GM18508 (cell line): ENCODE data around the gene PLEKHO2.

Experiments used
- ATAC-seq: cut with Tn5 transposase; IDR thresholded peaks from one replicate; pipeline ENCODE4 v1.9.1; 2021; ENCODE audit warnings: moderate number of reproducible peaks; ENCODE audit not compliant: insufficient read depth, unreplicated experiment

Gene PLEKHO2

DNA sequence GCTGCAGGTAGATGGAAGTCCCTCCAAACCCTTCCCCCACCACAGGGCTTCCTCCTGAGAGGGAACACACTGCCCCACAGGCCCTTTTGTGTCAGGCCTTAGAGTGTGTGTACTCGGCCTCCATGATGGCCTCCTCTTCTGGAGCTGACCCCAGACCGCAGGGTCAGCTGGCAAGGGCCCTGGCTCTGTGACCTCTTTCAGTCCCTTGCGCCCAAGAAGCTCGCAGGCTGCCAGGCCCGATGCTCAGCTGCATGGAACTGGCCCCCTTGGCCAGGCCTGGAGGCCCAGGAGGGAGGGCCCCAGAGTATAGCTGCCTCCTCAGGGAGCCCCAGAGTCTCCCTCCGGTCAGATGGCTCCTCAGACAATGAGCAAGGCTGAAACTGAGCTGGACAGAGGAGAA lies 46.6 kb downstream of the PLEKHO2 start:
- no peak for ATAC-seq

DNA sequence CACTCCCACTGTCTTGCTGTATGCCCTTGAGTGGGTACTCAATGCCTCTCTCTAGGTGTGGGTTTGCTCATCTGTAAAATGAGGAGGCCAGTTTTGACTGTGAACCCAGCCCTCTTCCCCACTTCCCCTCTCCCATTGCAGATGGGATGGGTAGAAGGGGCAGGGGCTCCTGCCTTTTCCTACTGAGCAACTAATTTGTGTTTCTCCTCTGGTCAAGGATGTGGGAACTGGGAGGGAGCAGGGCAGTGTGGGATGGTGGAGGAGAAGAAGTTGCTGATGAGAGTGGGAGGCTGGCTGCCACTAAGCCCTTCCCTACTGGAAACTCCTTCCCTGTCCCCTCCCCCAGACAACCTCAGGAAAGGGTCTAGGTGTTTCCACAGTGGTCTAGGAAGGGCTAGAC lies 49.8 kb downstream of the PLEKHO2 start:
- no peak for ATAC-seq

DNA sequence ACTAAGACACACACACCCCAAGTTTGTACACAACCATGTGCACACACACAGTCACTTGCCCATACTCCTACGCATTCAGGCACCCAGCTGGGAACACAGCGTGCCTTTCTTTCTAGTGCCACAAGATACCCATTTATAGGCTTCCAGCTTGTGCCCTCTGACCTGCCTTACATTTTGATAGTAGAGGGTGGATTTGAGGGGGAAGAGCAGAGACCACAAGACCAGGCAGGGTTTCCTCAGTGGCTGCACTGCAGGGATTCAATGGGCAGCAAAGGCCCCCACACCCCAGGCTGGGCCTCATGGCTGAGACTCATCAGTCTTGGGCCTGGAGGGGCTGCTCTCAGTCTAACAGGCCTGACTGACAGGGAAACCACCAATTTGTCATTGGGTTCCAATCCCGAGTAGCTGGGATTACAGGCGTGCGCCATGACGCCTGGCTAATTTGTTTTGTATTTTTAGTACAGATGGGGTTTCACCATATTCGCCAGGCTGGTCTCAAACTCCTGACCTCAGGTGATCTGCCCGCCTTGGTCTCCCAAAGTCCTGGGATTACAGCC lies 51.2 kb downstream of the PLEKHO2 start:
- no peak for ATAC-seq

- peak; percentile 32 for ATAC-seq
Measured at GRCh38 chr15:64893481-64894394, 52.0 kb downstream of the PLEKHO2 start.

GRCh38 chr15:64894395-64895056 lies 52.8 kb downstream of the PLEKHO2 start:
- ATAC-seq = no peak

DNA sequence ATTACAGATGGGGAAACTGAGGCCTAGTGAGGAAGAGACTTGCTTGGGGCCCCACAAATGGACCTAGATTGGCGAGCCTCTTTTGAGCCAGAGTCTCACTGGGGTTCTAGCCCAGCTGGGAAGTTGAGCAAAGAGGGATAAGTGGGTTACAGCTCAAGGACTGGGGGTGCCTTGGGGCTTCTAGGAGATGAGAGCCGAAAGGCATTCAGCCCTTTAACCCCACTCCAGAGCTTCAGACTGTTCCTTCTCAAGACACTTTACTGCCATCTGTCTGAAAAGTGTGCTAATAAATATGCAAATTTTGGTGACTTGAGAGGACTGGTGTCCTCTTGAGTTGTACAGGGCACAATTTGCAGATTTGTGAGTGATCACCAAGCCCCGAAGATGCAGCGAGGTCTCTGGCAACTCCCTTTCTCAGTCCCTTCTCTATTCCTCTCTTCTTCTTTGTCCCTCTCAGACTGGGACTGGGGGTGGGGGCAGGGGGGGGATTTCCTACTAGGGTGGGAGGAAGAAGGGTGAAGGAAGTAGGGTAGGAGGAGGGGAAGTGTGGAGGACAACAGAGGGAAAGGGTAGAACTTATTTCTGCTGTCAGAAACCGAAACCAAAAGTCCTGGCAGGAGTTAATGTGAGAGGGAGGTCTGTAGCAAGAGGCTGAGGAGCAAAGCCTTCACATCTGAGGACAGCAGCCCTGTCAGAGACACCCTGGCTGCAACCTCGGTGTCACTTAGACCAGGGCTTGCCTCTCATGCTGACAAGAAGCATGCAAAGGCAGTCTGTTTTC lies 53.8 kb downstream of the PLEKHO2 start:
- ATAC-seq = no peak

DNA sequence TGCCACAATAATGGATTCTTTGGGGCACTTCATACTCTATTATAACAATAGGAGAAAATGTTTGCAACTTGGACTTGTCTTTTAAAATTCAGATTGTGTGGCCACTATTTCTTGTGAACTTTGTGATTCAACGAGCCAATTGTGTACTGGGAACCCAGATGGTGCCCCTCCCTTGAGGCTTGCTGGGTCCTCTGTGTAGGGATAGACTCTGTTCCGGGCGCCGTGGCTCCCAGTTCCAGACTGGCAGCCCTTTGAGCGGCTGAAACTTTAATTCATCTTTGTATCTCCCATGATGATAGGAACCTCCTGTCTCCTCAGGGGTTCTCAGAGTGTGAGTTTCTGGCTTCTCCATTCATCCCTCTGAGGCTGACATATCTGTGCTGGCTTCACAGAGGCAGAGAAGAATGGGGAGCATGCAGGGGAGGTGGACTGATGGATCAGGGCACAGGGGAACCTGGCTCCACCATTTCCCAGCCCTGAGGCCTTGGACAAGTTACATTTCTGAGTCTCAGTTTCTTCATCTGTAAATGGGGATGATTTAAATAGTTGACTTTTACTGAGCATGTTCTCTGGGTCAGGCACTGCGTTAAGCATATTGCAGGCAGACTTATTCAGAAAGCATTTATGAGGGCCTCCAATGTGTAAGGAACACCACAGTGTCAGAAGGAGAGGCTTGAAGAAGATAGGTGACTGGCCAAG lies 54.8 kb downstream of the PLEKHO2 start:
- ATAC-seq = no peak

DNA sequence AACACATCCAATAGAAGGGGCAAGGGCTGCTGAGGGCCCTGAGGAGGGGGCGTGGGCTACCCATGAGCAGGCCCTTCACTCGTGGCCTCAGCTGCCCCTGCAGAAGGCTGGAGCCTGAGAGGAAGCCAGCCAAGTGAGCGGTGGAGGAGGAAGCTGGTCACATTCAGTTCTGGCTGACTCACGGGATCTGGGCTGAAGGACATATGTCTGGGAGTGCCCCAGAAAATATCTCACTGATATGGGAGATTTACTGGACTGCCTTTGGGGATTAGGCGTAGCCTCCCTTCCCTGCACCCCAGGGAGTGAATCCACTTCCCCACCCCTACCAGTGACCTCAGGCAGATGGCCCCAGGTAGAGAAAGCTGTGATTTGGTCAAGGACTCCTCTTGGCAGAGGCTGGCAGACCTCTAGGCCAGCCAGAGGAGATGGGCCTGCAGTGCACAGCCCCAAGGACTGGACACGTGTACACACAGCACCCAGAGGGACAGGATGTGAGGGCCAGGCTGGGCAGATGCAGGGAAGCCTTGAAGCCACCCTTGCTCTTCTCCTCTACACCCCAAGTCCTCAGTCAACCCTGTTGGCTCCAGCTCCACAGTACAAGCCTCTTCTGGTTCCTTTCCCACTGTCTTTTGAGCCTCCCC lies 55.8 kb downstream of the PLEKHO2 start:
- ATAC-seq = no peak

GRCh38 chr15:64898406-64898805 lies 56.7 kb downstream of the PLEKHO2 start:
- no peak for ATAC-seq

DNA sequence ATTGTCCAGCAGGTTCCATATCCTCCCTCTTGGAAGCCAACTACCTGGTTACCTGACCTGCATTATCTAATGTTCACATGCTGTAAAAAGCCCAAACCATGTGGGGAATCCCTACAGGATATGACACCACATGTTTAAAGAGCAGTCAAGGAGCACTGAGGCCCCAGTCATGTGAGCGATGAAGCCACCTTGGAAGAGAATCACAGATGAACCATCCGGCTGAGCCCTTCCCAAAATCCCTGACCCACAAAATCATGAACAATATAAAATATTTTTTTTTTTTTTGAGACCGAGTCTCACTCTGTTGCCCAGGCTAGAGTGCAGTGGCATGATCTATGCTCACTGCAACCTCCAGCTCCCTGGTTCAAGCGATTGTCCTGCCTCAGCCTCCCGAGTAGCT lies 59.4 kb downstream of the PLEKHO2 start:
- no peak for ATAC-seq

GRCh38 chr15:64901914-64902313 lies 60.2 kb downstream of the PLEKHO2 start:
- no peak for ATAC-seq

DNA sequence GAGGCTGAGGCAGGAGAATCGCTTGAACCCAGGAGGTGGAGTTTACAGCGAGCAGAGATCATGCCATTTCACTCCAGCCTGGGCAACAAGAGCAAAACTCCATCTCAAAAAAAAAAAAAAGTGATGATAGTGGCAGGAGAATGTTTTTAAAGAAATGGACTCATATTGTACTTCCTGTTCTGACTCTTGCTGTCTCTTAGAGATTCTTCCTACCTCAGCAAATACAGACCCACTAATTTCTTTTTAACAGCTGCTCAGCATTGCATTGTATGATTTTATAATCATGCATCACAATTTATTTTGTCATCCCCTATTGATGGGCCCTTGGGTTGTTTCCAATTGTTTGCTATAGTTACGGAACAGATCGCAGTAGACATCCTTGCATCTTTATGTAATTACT lies 61.1 kb downstream of the PLEKHO2 start:
- no peak for ATAC-seq

DNA sequence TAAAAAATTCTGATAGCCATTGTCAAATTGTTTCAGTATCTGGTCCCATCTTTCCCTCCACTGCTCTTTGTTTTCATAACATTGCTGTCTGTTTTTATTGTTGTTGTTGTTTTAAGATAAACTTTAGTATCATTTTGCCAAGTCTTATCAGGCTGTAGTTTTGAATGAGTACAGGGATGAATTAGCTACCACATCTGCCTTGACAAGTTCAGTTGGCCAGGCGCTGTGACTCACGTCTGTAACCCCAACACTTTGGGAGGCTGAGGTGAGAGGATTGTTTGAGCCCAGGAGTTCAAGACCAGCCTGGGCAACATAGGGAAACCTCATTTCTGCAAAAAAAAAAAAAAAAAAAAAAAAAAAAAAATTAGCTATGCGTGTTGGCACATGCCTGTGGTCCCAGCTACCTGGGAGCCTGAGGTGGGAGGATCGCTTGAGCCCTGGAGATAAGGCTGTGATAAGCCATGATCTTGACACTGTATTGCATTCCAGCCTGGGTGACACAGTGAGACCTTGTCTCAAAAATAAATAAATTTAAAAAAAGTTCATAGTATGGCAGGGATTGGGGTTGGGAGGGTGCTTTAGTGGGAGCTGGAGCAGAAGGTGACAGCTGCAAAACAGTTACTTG lies 61.7 kb downstream of the PLEKHO2 start:
- no peak for ATAC-seq

DNA sequence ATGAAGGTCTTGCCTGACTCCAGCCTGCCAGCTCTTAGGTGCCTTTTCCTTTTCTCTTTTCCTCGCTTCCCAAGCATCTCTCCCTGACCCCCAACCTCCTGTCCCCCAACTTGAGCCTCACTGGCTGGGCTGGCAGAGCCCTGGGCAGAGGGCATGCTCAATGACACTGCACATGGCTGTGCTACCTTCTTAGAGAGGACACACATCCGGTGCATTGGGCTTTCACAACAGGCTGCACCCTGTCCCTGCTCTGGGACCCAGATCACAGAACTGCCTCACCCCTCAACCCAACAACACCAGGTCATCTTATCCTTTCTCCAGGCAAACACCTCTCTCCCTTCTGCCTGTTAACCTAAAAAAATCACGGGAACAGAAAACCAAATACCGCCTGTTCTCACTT lies 62.5 kb downstream of the PLEKHO2 start:
- no peak for ATAC-seq

- ATAC-seq = no peak
Measured at GRCh38 chr15:64905119-64905831, 63.6 kb downstream of the PLEKHO2 start.

GRCh38 chr15:64905941-64906340 lies 64.2 kb downstream of the PLEKHO2 start:
- no peak for ATAC-seq

DNA sequence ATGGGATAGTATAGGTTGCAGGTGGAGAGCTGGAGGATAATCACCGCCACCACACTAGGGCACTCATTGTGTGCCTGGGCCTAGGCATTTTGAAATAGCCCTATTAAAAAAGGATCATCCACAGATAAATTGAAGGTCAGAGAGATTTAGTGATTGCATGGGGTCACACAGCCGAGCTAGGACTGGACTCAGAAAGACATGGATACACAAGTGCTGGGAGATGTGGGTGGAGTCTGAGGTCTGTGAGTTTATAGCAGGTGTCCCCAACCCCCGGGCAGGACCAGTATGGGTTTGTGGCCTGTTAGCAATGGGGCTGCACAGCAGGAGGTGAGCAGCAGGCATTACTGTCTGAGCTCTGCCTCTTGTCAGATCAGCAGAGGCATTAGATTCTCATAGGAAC lies 64.7 kb downstream of the PLEKHO2 start:
- ATAC-seq = no peak

- ATAC-seq = no peak
Measured at GRCh38 chr15:64907991-64908390, 66.3 kb downstream of the PLEKHO2 start.

- no peak for ATAC-seq
Measured at GRCh38 chr15:64909546-64909945, 67.8 kb downstream of the PLEKHO2 start.
